SK-N-SH (cell line): ENCODE results near the gene NTPCR. TPM values are rescaled to one million over a fixed set of nuclear protein-coding genes. Genes with fewer than 3 reads are reported as not detected.

Experiments
- CTCF ChIA-PET: fragments of 300-600, 350-600 bp; formaldehyde crosslinking; extraction: SDS; loops from one replicate; lab custom pipeline; 2021; lab: Yijun Ruan, JAX
- POLR2A ChIA-PET: fragments of 350-600 bp; sonication (Branson Sonifier 250); formaldehyde crosslinking; extraction: SDS; loops from one replicate; lab custom pipeline; 2020; ENCODE audit warnings: antibody characterized with exemption, inconsistent platforms; lab: Yijun Ruan, JAX
- DNase-seq: peaks from one replicate; pipeline ENCODE4 v3.0.0; 2012
- H2AFZ ChIP-seq: fragments of 200-600 bp; sonication (generic); 2 replicates; pipeline ENCODE4 v1.8.1; 2016; ENCODE audit warnings: antibody characterized with exemption, mild to moderate bottlenecking, low read depth
- H3F3A ChIP-seq: fragments of 200-600 bp; sonication (generic); replicated peaks from 2 replicates; pipeline ENCODE3; 2016; ENCODE audit warnings: antibody characterized with exemption, mild to moderate bottlenecking; ENCODE audit not compliant: insufficient read depth
- H3K27ac ChIP-seq, 2 experiments: fragments of 200-500 bp in 1 of 2; fragments of 200-600 bp in 1 of 2; sonication (Bioruptor generic) in 1 of 2; sonication (generic), shearing (Covaris generic) in 1 of 2; 2 replicates each; pipeline versions ENCODE4 v1.5.1 to v1.6.1; 2014 to 2016; ENCODE audit warnings: low read depth in 2 of 2, inconsistent platforms in 1 of 2, low read length in 1 of 2, mild to moderate bottlenecking in 1 of 2, mixed read lengths in 1 of 2
- H3K27me3 ChIP-seq: fragments of 200-600 bp; sonication (generic), shearing (Covaris generic); 2 replicates; pipeline ENCODE4 v1.6.1; 2016; ENCODE audit warnings: mixed run types; ENCODE audit not compliant: insufficient read depth
- H3K36me3 ChIP-seq, 2 experiments: fragments of 200-500 bp in 1 of 2; fragments of 200-600 bp in 1 of 2; sonication (Bioruptor generic) in 1 of 2; sonication (generic) in 1 of 2; replicated peaks in 1 of 2; 2 replicates each; pipeline versions ENCODE3 to v1.5.1; 2014 to 2016; ENCODE audit warnings: low read length in 1 of 2, mild to moderate bottlenecking in 1 of 2; ENCODE audit not compliant: insufficient read depth in 2 of 2, control insufficient read depth in 1 of 2
- H3K4me1 ChIP-seq, 2 experiments: fragments of 200-500 bp in 1 of 2; fragments of 200-600 bp in 1 of 2; sonication (Bioruptor generic) in 1 of 2; sonication (generic), shearing (Covaris generic) in 1 of 2; 2 replicates each; pipeline versions ENCODE4 v1.5.1 to v1.6.1; 2014 to 2016; ENCODE audit warnings: low read depth in 1 of 2, low read length in 1 of 2, mixed run types in 1 of 2; ENCODE audit not compliant: insufficient read depth in 2 of 2, control insufficient read depth in 1 of 2
- H3K4me2 ChIP-seq: fragments of 200-600 bp; sonication (generic), shearing (Covaris generic); 2 replicates; pipeline ENCODE4 v1.6.1; 2017; ENCODE audit warnings: mixed run types
- H3K4me3 ChIP-seq, 2 experiments: fragments of 200-500 bp in 1 of 2; fragments of 200-600 bp in 1 of 2; sonication (Bioruptor generic) in 1 of 2; sonication (generic), shearing (Covaris generic) in 1 of 2; 2 replicates each; pipeline versions ENCODE4 v1.5.1 to v1.8.1; 2014 to 2016; ENCODE audit warnings: low read depth in 2 of 2, inconsistent platforms in 1 of 2, low read length in 1 of 2, mild to moderate bottlenecking in 1 of 2, mixed read lengths in 1 of 2, moderate library complexity in 1 of 2
- H3K79me2 ChIP-seq: fragments of 200-600 bp; sonication (generic); 2 replicates; pipeline ENCODE4 v1.8.1; 2017; ENCODE audit warnings: mild to moderate bottlenecking; ENCODE audit not compliant: insufficient read depth
- H3K9ac ChIP-seq: fragments of 200-600 bp; sonication (generic); 2 replicates; pipeline ENCODE4 v1.6.1; 2017; ENCODE audit warnings: mixed run types
- H3K9me2 ChIP-seq: fragments of 200-600 bp; sonication (generic); 2 replicates; pipeline ENCODE4 v1.6.1; 2017; ENCODE audit warnings: mixed run types
- H3K9me3 ChIP-seq: fragments of 200-600 bp; sonication (generic); 2 replicates; pipeline ENCODE4 v1.6.1; 2017; ENCODE audit warnings: mixed run types, mild to moderate bottlenecking, moderate library complexity
- H4K20me1 ChIP-seq: fragments of 200-600 bp; sonication (generic); 2 replicates; pipeline ENCODE4 v1.6.1; 2017; ENCODE audit warnings: mild to moderate bottlenecking, mixed run types; ENCODE audit not compliant: insufficient read depth
- CHD2 ChIP-seq: fragments of 150-350 bp; IDR thresholded peaks from 2 replicates; pipeline ENCODE4 v1.6.1; 2018; ENCODE audit warnings: low read length; ENCODE audit not compliant: partially characterized antibody
- ELF1 ChIP-seq: IDR thresholded peaks from 2 replicates; pipeline ENCODE4 v1.4.0; 2012
- EP300 ChIP-seq, 2 experiments: IDR thresholded peaks; 2 replicates each; pipeline versions ENCODE4 v1.4.0 to v1.6.1; 2012; ENCODE audit warnings: borderline replicate concordance in 1 of 2, low read depth in 1 of 2, low read length in 1 of 2
- FOSL2 ChIP-seq: IDR thresholded peaks from 2 replicates; pipeline ENCODE4 v1.4.0; 2012; ENCODE audit warnings: low read depth, mild to moderate bottlenecking, moderate library complexity, borderline replicate concordance
- FOXJ3 ChIP-seq: sonication (generic); formaldehyde crosslinking; IDR thresholded peaks from 2 replicates; pipeline ENCODE4 v1.5.1; 2020; ENCODE audit warnings: mild to moderate bottlenecking, missing genetic modification reagents
- FOXM1 ChIP-seq: IDR thresholded peaks from 2 replicates; pipeline ENCODE4 v1.4.0; 2012; ENCODE audit warnings: low read depth, mild to moderate bottlenecking
- GABPA ChIP-seq: IDR thresholded peaks from 2 replicates; pipeline ENCODE4 v1.4.0; 2012; ENCODE audit warnings: low read depth, mild to moderate bottlenecking
- GATA2 ChIP-seq: sonication (generic); formaldehyde crosslinking; IDR thresholded peaks from 2 replicates; pipeline ENCODE4 v1.5.0; 2020; ENCODE audit warnings: mild to moderate bottlenecking, missing genetic modification reagents
- IRF3 ChIP-seq: fragments of 150-350 bp; IDR thresholded peaks from 2 replicates; pipeline ENCODE4 v1.6.1; 2016; ENCODE audit warnings: mild to moderate bottlenecking, low read depth, low read length
- MAX ChIP-seq: IDR thresholded peaks from 2 replicates; pipeline ENCODE4 v1.4.0; 2012; ENCODE audit warnings: low read depth
- MEF2A ChIP-seq: IDR thresholded peaks from 2 replicates; pipeline ENCODE4 v1.4.0; 2012; ENCODE audit warnings: low read depth, borderline replicate concordance
- NFIC ChIP-seq: IDR thresholded peaks from 2 replicates; pipeline ENCODE4 v1.4.0; 2012; ENCODE audit warnings: borderline replicate concordance
- NRF1 ChIP-seq: IDR thresholded peaks from 2 replicates; pipeline ENCODE4 v1.6.1; 2012; ENCODE audit warnings: low read depth, mild to moderate bottlenecking, low read length
- POLR2AphosphoS5 ChIP-seq: IDR thresholded peaks from 2 replicates; pipeline ENCODE4 v1.6.1; 2012; ENCODE audit warnings: low read depth, low read length
- RCOR1 ChIP-seq: fragments of 150-350 bp; IDR thresholded peaks from 2 replicates; pipeline ENCODE4 v1.6.1; 2017; ENCODE audit warnings: antibody characterized with exemption, low read length
- RXRA ChIP-seq: IDR thresholded peaks from 2 replicates; pipeline ENCODE4 v1.4.0; 2012; ENCODE audit warnings: low read depth, mild to moderate bottlenecking, borderline replicate concordance
- TCF12 ChIP-seq: IDR thresholded peaks from 2 replicates; pipeline ENCODE4 v1.4.0; 2012
- TEAD4 ChIP-seq: IDR thresholded peaks from 2 replicates; pipeline ENCODE4 v1.4.0; 2012; ENCODE audit warnings: mild to moderate bottlenecking, borderline replicate concordance; ENCODE audit not compliant: insufficient read depth
- YY1 ChIP-seq: IDR thresholded peaks from 2 replicates; pipeline ENCODE4 v1.4.0; 2012; ENCODE audit warnings: low read depth, mild to moderate bottlenecking
- WGBS: methylation state at CpG from one replicate; pipeline ENCODE4 v1.1.6; 2017; ENCODE audit warnings: low lambda C conversion rate; 5-methylcytosine and 5-hydroxymethylcytosine counted together
- polyA plus RNA-seq, 3 experiments: library from polyadenylated mRNA; depleted of rRNA; stranded (reverse); fragments of >200 nt; gene quantifications; 2 replicates each; pipeline ENCODE4 v1.2.3, GENCODE V29; 2012
- TF ChIP-seq, protein P1 (sequence below): fragments of 200-600 bp; sonication (generic); IDR thresholded peaks from 2 replicates; pipeline ENCODE4 v1.6.1; 2017; ENCODE audit warnings: antibody characterized with exemption, mild to moderate bottlenecking, moderate library complexity
- TF ChIP-seq, protein P2 (sequence below): IDR thresholded peaks from 2 replicates; pipeline ENCODE4 v1.6.1; 2012; ENCODE audit warnings: mild to moderate bottlenecking, low read depth, low read length, moderate library complexity
- TF ChIP-seq, protein P3 (sequence below): IDR thresholded peaks from 2 replicates; pipeline ENCODE4 v1.4.0; 2012; ENCODE audit warnings: low read depth, borderline replicate concordance
- TF ChIP-seq, protein P4 (sequence below): fragments of 150-350 bp; IDR thresholded peaks from 2 replicates; pipeline ENCODE4 v1.6.1; 2017; ENCODE audit warnings: antibody characterized with exemption, low read length, low read depth, borderline replicate concordance
- TF ChIP-seq, protein P5 (sequence below): IDR thresholded peaks from 2 replicates; pipeline ENCODE4 v1.4.0; 2012; ENCODE audit warnings: low read depth, borderline replicate concordance

Gene NTPCR
- polyA plus RNA-seq, 1 of the 3 experiments (the other 2 are of a cell fraction), result 20.8 TPM

GRCh38 chr1:232988572-232989040 lies 38.2 kb downstream of the NTPCR start:
- Histone ChIP-seq H3K79me2 (no peaks in the 10 kb centered on the region), H2AFZ (no peak overlapping the region), H3K4me3 (no peak overlapping the region), H3F3A (peaks cover 5% of the 10 kb centered on the region), H3K4me2 (peak overlapping the region; percentile 38; the same call in 1 of the 2 replicates), H3K27ac (no peak overlapping the region), H3K36me3 (peaks cover 0 to 17% of the 10 kb centered on the region in 2 experiments), H3K9ac (no peak overlapping the region), H3K9me2 (no peaks in the 10 kb centered on the region), H3K27me3 (no peaks in the 10 kb centered on the region), H4K20me1 (no peaks in the 10 kb centered on the region), H3K9me3 (no peaks in the 10 kb centered on the region), H3K4me1 (peaks cover 9 to 14% of the 10 kb centered on the region in 2 experiments; a peak in 3 of 4 replicates)
- DNase-seq, result peak; percentile 42
- POLR2A ChIA-PET, result no interaction called here
- WGBS, result 44% methylated on average over 6 of the region's 8 CpGs
- CTCF ChIA-PET, result interaction anchor here (1.7 kb wide), 1 partner anchor 11 kb away, joined by 4 read pairs; no protein-coding TSS in a partner anchor
- TF ChIP-seq TEAD4, result peak; percentile 42; the same call in 1 of the 2 replicates
- TF ChIP-seq, protein P1, sequence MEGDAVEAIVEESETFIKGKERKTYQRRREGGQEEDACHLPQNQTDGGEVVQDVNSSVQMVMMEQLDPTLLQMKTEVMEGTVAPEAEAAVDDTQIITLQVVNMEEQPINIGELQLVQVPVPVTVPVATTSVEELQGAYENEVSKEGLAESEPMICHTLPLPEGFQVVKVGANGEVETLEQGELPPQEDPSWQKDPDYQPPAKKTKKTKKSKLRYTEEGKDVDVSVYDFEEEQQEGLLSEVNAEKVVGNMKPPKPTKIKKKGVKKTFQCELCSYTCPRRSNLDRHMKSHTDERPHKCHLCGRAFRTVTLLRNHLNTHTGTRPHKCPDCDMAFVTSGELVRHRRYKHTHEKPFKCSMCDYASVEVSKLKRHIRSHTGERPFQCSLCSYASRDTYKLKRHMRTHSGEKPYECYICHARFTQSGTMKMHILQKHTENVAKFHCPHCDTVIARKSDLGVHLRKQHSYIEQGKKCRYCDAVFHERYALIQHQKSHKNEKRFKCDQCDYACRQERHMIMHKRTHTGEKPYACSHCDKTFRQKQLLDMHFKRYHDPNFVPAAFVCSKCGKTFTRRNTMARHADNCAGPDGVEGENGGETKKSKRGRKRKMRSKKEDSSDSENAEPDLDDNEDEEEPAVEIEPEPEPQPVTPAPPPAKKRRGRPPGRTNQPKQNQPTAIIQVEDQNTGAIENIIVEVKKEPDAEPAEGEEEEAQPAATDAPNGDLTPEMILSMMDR, result no peak
- no peak for TF ChIP-seq GABPA
- no peak for TF ChIP-seq RCOR1
- TF ChIP-seq CHD2, result no peak
- TF ChIP-seq, protein P2, sequence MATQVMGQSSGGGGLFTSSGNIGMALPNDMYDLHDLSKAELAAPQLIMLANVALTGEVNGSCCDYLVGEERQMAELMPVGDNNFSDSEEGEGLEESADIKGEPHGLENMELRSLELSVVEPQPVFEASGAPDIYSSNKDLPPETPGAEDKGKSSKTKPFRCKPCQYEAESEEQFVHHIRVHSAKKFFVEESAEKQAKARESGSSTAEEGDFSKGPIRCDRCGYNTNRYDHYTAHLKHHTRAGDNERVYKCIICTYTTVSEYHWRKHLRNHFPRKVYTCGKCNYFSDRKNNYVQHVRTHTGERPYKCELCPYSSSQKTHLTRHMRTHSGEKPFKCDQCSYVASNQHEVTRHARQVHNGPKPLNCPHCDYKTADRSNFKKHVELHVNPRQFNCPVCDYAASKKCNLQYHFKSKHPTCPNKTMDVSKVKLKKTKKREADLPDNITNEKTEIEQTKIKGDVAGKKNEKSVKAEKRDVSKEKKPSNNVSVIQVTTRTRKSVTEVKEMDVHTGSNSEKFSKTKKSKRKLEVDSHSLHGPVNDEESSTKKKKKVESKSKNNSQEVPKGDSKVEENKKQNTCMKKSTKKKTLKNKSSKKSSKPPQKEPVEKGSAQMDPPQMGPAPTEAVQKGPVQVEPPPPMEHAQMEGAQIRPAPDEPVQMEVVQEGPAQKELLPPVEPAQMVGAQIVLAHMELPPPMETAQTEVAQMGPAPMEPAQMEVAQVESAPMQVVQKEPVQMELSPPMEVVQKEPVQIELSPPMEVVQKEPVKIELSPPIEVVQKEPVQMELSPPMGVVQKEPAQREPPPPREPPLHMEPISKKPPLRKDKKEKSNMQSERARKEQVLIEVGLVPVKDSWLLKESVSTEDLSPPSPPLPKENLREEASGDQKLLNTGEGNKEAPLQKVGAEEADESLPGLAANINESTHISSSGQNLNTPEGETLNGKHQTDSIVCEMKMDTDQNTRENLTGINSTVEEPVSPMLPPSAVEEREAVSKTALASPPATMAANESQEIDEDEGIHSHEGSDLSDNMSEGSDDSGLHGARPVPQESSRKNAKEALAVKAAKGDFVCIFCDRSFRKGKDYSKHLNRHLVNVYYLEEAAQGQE, result no peak
- TF ChIP-seq ELF1, result no peak
- TF ChIP-seq EP300 (IDR thresholded peaks at IDR 0.05; ENCODE audit: borderline replicate concordance in 1 of 2, low read depth in 1 of 2, low read length in 1 of 2), result peak in 1 of 2 experiments; percentile 70; a peak in 1 of 4 replicates
- no peak for TF ChIP-seq IRF3
- TF ChIP-seq POLR2AphosphoS5, result peak; percentile 31; the same call in 1 of the 2 replicates
- TF ChIP-seq GATA2 (CRISPR knock-in tag), result no peak
- TF ChIP-seq, protein P3, sequence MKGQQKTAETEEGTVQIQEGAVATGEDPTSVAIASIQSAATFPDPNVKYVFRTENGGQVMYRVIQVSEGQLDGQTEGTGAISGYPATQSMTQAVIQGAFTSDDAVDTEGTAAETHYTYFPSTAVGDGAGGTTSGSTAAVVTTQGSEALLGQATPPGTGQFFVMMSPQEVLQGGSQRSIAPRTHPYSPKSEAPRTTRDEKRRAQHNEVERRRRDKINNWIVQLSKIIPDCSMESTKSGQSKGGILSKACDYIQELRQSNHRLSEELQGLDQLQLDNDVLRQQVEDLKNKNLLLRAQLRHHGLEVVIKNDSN, result no peak
- TF ChIP-seq MEF2A, result no peak
- no peak for TF ChIP-seq YY1
- no peak for TF ChIP-seq NRF1
- TF ChIP-seq, protein P4, sequence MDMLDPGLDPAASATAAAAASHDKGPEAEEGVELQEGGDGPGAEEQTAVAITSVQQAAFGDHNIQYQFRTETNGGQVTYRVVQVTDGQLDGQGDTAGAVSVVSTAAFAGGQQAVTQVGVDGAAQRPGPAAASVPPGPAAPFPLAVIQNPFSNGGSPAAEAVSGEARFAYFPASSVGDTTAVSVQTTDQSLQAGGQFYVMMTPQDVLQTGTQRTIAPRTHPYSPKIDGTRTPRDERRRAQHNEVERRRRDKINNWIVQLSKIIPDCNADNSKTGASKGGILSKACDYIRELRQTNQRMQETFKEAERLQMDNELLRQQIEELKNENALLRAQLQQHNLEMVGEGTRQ, result no peak
- no peak for TF ChIP-seq FOXJ3 (CRISPR knock-in tag)
- TF ChIP-seq FOXM1, result no peak
- TF ChIP-seq TCF12, result peak; percentile 64
- TF ChIP-seq, protein P5, sequence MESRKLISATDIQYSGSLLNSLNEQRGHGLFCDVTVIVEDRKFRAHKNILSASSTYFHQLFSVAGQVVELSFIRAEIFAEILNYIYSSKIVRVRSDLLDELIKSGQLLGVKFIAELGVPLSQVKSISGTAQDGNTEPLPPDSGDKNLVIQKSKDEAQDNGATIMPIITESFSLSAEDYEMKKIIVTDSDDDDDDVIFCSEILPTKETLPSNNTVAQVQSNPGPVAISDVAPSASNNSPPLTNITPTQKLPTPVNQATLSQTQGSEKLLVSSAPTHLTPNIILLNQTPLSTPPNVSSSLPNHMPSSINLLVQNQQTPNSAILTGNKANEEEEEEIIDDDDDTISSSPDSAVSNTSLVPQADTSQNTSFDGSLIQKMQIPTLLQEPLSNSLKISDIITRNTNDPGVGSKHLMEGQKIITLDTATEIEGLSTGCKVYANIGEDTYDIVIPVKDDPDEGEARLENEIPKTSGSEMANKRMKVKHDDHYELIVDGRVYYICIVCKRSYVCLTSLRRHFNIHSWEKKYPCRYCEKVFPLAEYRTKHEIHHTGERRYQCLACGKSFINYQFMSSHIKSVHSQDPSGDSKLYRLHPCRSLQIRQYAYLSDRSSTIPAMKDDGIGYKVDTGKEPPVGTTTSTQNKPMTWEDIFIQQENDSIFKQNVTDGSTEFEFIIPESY, result no peak
- no peak for TF ChIP-seq NFIC
- no peak for TF ChIP-seq MAX
- no peak for TF ChIP-seq RXRA
- TF ChIP-seq FOSL2, result no peak; the same call in 1 of the 2 replicates
